Measurements from ENCODE around the gene KCNE2.

Gene KCNE2

GRCh38 chr21:34340061-34340460 is 23.7 kb upstream of the KCNE2 start:
- H3K4me2 ChIP-seq (ENCODE audit: low read depth, low read length, poor library complexity, severe bottlenecking) = no peak overlapping the region
- H3F3A ChIP-seq (ENCODE audit: low read depth) = no peaks in the 10 kb centered on the region
- H3K9ac ChIP-seq (ENCODE audit: low read depth, low read length, poor library complexity, severe bottlenecking) = no peak overlapping the region
- no peaks in the 10 kb centered on the region for H3K36me3 ChIP-seq (ENCODE audit: insufficient read depth, low read length)
- H3K27me3 ChIP-seq (ENCODE audit: insufficient read depth, low read length, poor library complexity, severe bottlenecking) = no peaks in the 10 kb centered on the region
- H3K79me2 ChIP-seq (ENCODE audit: insufficient read depth, low read length) = no peaks in the 10 kb centered on the region
- H2AFZ ChIP-seq (ENCODE audit: low read length) = no peak overlapping the region
- TF ChIP-seq EZH2phosphoT487 (IDR thresholded peaks at IDR 0.05; ENCODE audit: borderline replicate concordance) (no peak), CTCF (conservative IDR thresholded peaks at IDR 0.05; ENCODE audit: low read length) (no peak)
- H3K9me3 ChIP-seq (ENCODE audit: insufficient read depth, low read depth, low read length) = no peaks in the 10 kb centered on the region
- H4K20me1 ChIP-seq (ENCODE audit: insufficient read depth, low read length, poor library complexity, severe bottlenecking) = no peaks in the 10 kb centered on the region
- no peaks in the 10 kb centered on the region for H3K9me2 ChIP-seq (replicated peaks; ENCODE audit: low read depth, low read length)
- no peak overlapping the region for H3K4me3 ChIP-seq (ENCODE audit: low read length, poor library complexity, severe bottlenecking)
- H3K4me1 ChIP-seq (ENCODE audit: insufficient read depth, low read length, poor library complexity, severe bottlenecking) = no peaks in the 10 kb centered on the region

- Histone ChIP-seq H2AFZ (ENCODE audit: low read length) (no peak overlapping the region), H3K9me3 (ENCODE audit: insufficient read depth, low read depth, low read length) (no peaks in the 10 kb centered on the region), H3F3A (ENCODE audit: low read depth) (no peaks in the 10 kb centered on the region), H3K27me3 (ENCODE audit: insufficient read depth, low read length, poor library complexity, severe bottlenecking) (no peaks in the 10 kb centered on the region), H3K4me3 (ENCODE audit: low read length, poor library complexity, severe bottlenecking) (no peak overlapping the region), H3K9ac (ENCODE audit: low read depth, low read length, poor library complexity, severe bottlenecking) (no peak overlapping the region), H3K4me1 (ENCODE audit: insufficient read depth, low read length, poor library complexity, severe bottlenecking) (no peaks in the 10 kb centered on the region), H4K20me1 (ENCODE audit: insufficient read depth, low read length, poor library complexity, severe bottlenecking) (no peaks in the 10 kb centered on the region), H3K79me2 (ENCODE audit: insufficient read depth, low read length) (no peaks in the 10 kb centered on the region), H3K4me2 (ENCODE audit: low read depth, low read length, poor library complexity, severe bottlenecking) (no peak overlapping the region), H3K36me3 (ENCODE audit: insufficient read depth, low read length) (no peaks in the 10 kb centered on the region), H3K9me2 (replicated peaks; ENCODE audit: low read depth, low read length) (no peaks in the 10 kb centered on the region)
- TF ChIP-seq CTCF (conservative IDR thresholded peaks at IDR 0.05; ENCODE audit: low read length) (no peak), EZH2phosphoT487 (IDR thresholded peaks at IDR 0.05; ENCODE audit: borderline replicate concordance) (no peak)
Observed at GRCh38 chr21:34342476-34342875, 21.3 kb upstream of the KCNE2 start.

- no peaks in the 10 kb centered on the region for H3K79me2 ChIP-seq (ENCODE audit: insufficient read depth, low read length)
- no peaks in the 10 kb centered on the region for H3K9me2 ChIP-seq (replicated peaks; ENCODE audit: low read depth, low read length)
- no peak for TF ChIP-seq EZH2phosphoT487 (IDR thresholded peaks at IDR 0.05; ENCODE audit: borderline replicate concordance)
- TF ChIP-seq CTCF (conservative IDR thresholded peaks at IDR 0.05; ENCODE audit: low read length) = no peak
- H3K36me3 ChIP-seq (ENCODE audit: insufficient read depth, low read length) = no peaks in the 10 kb centered on the region
- H3K4me1 ChIP-seq (ENCODE audit: insufficient read depth, low read length, poor library complexity, severe bottlenecking) = no peaks in the 10 kb centered on the region
- no peaks in the 10 kb centered on the region for H4K20me1 ChIP-seq (ENCODE audit: insufficient read depth, low read length, poor library complexity, severe bottlenecking)
- H3K9ac ChIP-seq (ENCODE audit: low read depth, low read length, poor library complexity, severe bottlenecking) = no peak overlapping the region
- H3K9me3 ChIP-seq (ENCODE audit: insufficient read depth, low read depth, low read length) = no peaks in the 10 kb centered on the region
- no peak overlapping the region for H3K4me3 ChIP-seq (ENCODE audit: low read length, poor library complexity, severe bottlenecking)
- no peaks in the 10 kb centered on the region for H3K27me3 ChIP-seq (ENCODE audit: insufficient read depth, low read length, poor library complexity, severe bottlenecking)
- H3K4me2 ChIP-seq (ENCODE audit: low read depth, low read length, poor library complexity, severe bottlenecking) = no peak overlapping the region
- no peak overlapping the region for H2AFZ ChIP-seq (ENCODE audit: low read length)
- no peaks in the 10 kb centered on the region for H3F3A ChIP-seq (ENCODE audit: low read depth)
Observed at GRCh38 chr21:34343347-34343746, 20.5 kb upstream of the KCNE2 start.

Measured in Loucy (cell line).